AG08395 (cell line): ENCODE results near the gene PRUNE2.
A peak's percentile ranks its signal among the peaks of the same experiment; 100 is the strongest.
"Not testable (repeated sequence)": the region's sequence is repeated elsewhere in the genome, so short reads cannot be mapped to it uniquely, and the experiment has no call there.

ENCODE experiments used
- DNase-seq: peaks from one replicate; pipeline ENCODE4 v3.0.0; 2012; ENCODE audit warnings: mixed read lengths, low spot score

Gene PRUNE2

GRCh38 chr9:76798527-76798926 is 107.4 kb downstream of the PRUNE2 start:
- no peak for DNase-seq

GRCh38 chr9:76796296-76796695 is 109.6 kb downstream of the PRUNE2 start:
- no peak for DNase-seq

- DNase-seq, result no peak
Observed at GRCh38 chr9:76793784-76794431, 112.0 kb downstream of the PRUNE2 start.

- no peak for DNase-seq
Observed at GRCh38 chr9:76789840-76790239, 116.1 kb downstream of the PRUNE2 start.

- no peak for DNase-seq
Observed at GRCh38 chr9:76787677-76788076, 118.2 kb downstream of the PRUNE2 start.

GRCh38 chr9:76785501-76785900 is 120.4 kb downstream of the PRUNE2 start:
- DNase-seq, result no peak

- DNase-seq, result no peak
Observed at GRCh38 chr9:76784881-76785280, 121.0 kb downstream of the PRUNE2 start.

GRCh38 chr9:76772686-76773445 is 133.0 kb downstream of the PRUNE2 start:
- DNase-seq, result no peak

GRCh38 chr9:76766126-76766525 is 139.8 kb downstream of the PRUNE2 start:
- no peak for DNase-seq

- no peak for DNase-seq
Observed at GRCh38 chr9:76764138-76764537, 141.8 kb downstream of the PRUNE2 start, which contains the start of gene PCA3. TSS of gene PCA3 (plus strand) at chr9:76764438.

- peak; percentile 18 for DNase-seq
Observed at GRCh38 chr9:76761448-76761847, 144.5 kb downstream of the PRUNE2 start.

- DNase-seq, result no peak
Observed at GRCh38 chr9:76759732-76760131, 146.2 kb downstream of the PRUNE2 start.

GRCh38 chr9:76758476-76758875 is 147.4 kb downstream of the PRUNE2 start:
- no peak for DNase-seq

GRCh38 chr9:76756941-76757673 is 148.8 kb downstream of the PRUNE2 start:
- DNase-seq, result no peak

- peak; percentile 75 for DNase-seq
Observed at GRCh38 chr9:76756268-76756640, 149.7 kb downstream of the PRUNE2 start.

- DNase-seq, result no peak
Observed at GRCh38 chr9:76751001-76751400, 154.9 kb downstream of the PRUNE2 start.

- DNase-seq, result no peak
Observed at GRCh38 chr9:76744336-76744735, 161.6 kb downstream of the PRUNE2 start.

- DNase-seq, result no peak
Observed at GRCh38 chr9:76743931-76744330, 162.0 kb downstream of the PRUNE2 start.

GRCh38 chr9:76742890-76743289 is 163.0 kb downstream of the PRUNE2 start:
- not testable (repeated sequence) for DNase-seq

- DNase-seq, result no peak
Observed at GRCh38 chr9:76741524-76741923, 164.4 kb downstream of the PRUNE2 start.

- DNase-seq, result no peak
Observed at GRCh38 chr9:76738402-76738801, 167.5 kb downstream of the PRUNE2 start.

- no peak for DNase-seq
Observed at GRCh38 chr9:76737154-76737902, 168.6 kb downstream of the PRUNE2 start.
